Measurements from ENCODE around the gene GOLM1. TPM values are rescaled to one million over a fixed set of nuclear protein-coding genes. Genes with fewer than 3 reads are reported as not detected.

Gene GOLM1
- total and polyA plus RNA-seq, 4 donors: 7.9 to 28.5 (median 13.2) TPM

- no peaks in the 10 kb centered on the region for H3K27me3 ChIP-seq (ENCODE audit: control insufficient read depth in 4 of 4, insufficient read depth in 4 of 4, low read length in 3 of 4)
- no peak for DNase-seq (ENCODE audit: low spot score)
- H3K9me3 ChIP-seq (ENCODE audit: control insufficient read depth in 4 of 4, low read length in 3 of 4): no peaks in the 10 kb centered on the region
- 93% methylated on average over 3 of the region's 3 CpGs for WGBS
- peaks cover 0 to 3% (median 1%) of the 10 kb centered on the region in 4 donors for H3K4me1 ChIP-seq (ENCODE audit: control insufficient read depth in 4 of 4, insufficient read depth in 4 of 4, low read length in 3 of 4)
- no peak overlapping the region for H3K4me3 ChIP-seq (ENCODE audit: low read depth in 1 of 3, low read length in 3 of 3)
- TF ChIP-seq SP1 (IDR thresholded peaks at IDR 0.05): no peak
- TF ChIP-seq FOXA2 (IDR thresholded peaks at IDR 0.05): no peak
- TF ChIP-seq MAX (IDR thresholded peaks at IDR 0.05): no peak
- no peak for TF ChIP-seq FOXA1 (IDR thresholded peaks at IDR 0.05)
- TF ChIP-seq ZBTB33 (IDR thresholded peaks at IDR 0.05): no peak
- TF ChIP-seq TAF1 (conservative IDR thresholded peaks at IDR 0.05): no peak
- TF ChIP-seq YY1 (IDR thresholded peaks at IDR 0.05): no peak
- no peak for TF ChIP-seq CTCF (IDR thresholded peaks at IDR 0.05; ENCODE audit: low read depth, low read length, missing input control)
- no peak overlapping the region for H3K9ac ChIP-seq (ENCODE audit: low read depth in 1 of 2, low read length in 2 of 2)
- no peaks in the 10 kb centered on the region for H3K36me3 ChIP-seq (ENCODE audit: control insufficient read depth in 4 of 4, insufficient read depth in 3 of 4, low read depth in 1 of 4, low read length in 3 of 4)
- H3K27ac ChIP-seq (ENCODE audit: low read depth in 1 of 2, low read length in 2 of 2): no peak overlapping the region
These were observed 7.9 kb downstream of the GOLM1 start for GRCh38 chr9:86091477-86091876.

- H3K27ac ChIP-seq (ENCODE audit: low read depth in 1 of 2, low read length in 2 of 2): no peak overlapping the region
- H3K27me3 ChIP-seq (ENCODE audit: control insufficient read depth in 4 of 4, insufficient read depth in 4 of 4, low read length in 3 of 4): no peaks in the 10 kb centered on the region
- no peaks in the 10 kb centered on the region for H3K36me3 ChIP-seq (ENCODE audit: control insufficient read depth in 4 of 4, insufficient read depth in 3 of 4, low read depth in 1 of 4, low read length in 3 of 4)
- no peaks in the 10 kb centered on the region for H3K4me1 ChIP-seq (ENCODE audit: control insufficient read depth in 4 of 4, insufficient read depth in 4 of 4, low read length in 3 of 4)
- DNase-seq (ENCODE audit: low spot score): no peak
- no peak overlapping the region for H3K9ac ChIP-seq (ENCODE audit: low read depth in 1 of 2, low read length in 2 of 2)
- TF ChIP-seq HNF4A (conservative IDR thresholded peaks at IDR 0.05) (no peak), MAX (IDR thresholded peaks at IDR 0.05) (no peak)
- H3K4me3 ChIP-seq (ENCODE audit: low read depth in 1 of 3, low read length in 3 of 3): no peak overlapping the region
- H3K9me3 ChIP-seq (ENCODE audit: control insufficient read depth in 4 of 4, low read length in 3 of 4): no peaks in the 10 kb centered on the region
These were observed 16.5 kb downstream of the GOLM1 start for GRCh38 chr9:86082870-86083269.

GRCh38 chr9:86079865-86080469 is 19.4 kb downstream of the GOLM1 start:
- H3K36me3 ChIP-seq (ENCODE audit: control insufficient read depth in 4 of 4, insufficient read depth in 3 of 4, low read depth in 1 of 4, low read length in 3 of 4): no peaks in the 10 kb centered on the region
- H3K4me3 ChIP-seq (ENCODE audit: low read depth in 1 of 3, low read length in 3 of 3): no peak overlapping the region
- TF ChIP-seq HNF4A (conservative IDR thresholded peaks at IDR 0.05) (no peak), YY1 (IDR thresholded peaks at IDR 0.05) (no peak), HNF4G (IDR thresholded peaks at IDR 0.05) (no peak), ATF3 (IDR thresholded peaks at IDR 0.05) (no peak), RAD21 (IDR thresholded peaks at IDR 0.05) (no peak), JUND (IDR thresholded peaks at IDR 0.05) (no peak), GABPA (IDR thresholded peaks at IDR 0.05 in 1 of 2, conservative IDR thresholded peaks at IDR 0.05 in 1 of 2) (no peak), REST (IDR thresholded peaks at IDR 0.05) (no peak), TAF1 (conservative IDR thresholded peaks at IDR 0.05) (no peak), ZBTB33 (IDR thresholded peaks at IDR 0.05) (no peak), MAX (IDR thresholded peaks at IDR 0.05) (no peak), RXRA (IDR thresholded peaks at IDR 0.05) (no peak), SP1 (IDR thresholded peaks at IDR 0.05) (no peak), FOXA1 (IDR thresholded peaks at IDR 0.05) (no peak)
- WGBS: 81% methylated on average over 5 of the region's 5 CpGs
- no peaks in the 10 kb centered on the region for H3K9me3 ChIP-seq (ENCODE audit: control insufficient read depth in 4 of 4, low read length in 3 of 4)
- H3K27me3 ChIP-seq (ENCODE audit: control insufficient read depth in 4 of 4, insufficient read depth in 4 of 4, low read length in 3 of 4): no peaks in the 10 kb centered on the region
- H3K27ac ChIP-seq (ENCODE audit: low read depth in 1 of 2, low read length in 2 of 2): no peak overlapping the region
- no peak for DNase-seq (ENCODE audit: low spot score)
- H3K4me1 ChIP-seq (ENCODE audit: control insufficient read depth in 4 of 4, insufficient read depth in 4 of 4, low read length in 3 of 4): no peaks in the 10 kb centered on the region
- H3K9ac ChIP-seq (ENCODE audit: low read depth in 1 of 2, low read length in 2 of 2): no peak overlapping the region
